Fibroblast of skin of left biceps (primary cell): ENCODE results near the gene RPS6KA2.
A peak's percentile ranks its signal among the peaks of the same experiment; 100 is the strongest.
"Not testable (repeated sequence)": the region's sequence is repeated elsewhere in the genome, so short reads cannot be mapped to it uniquely, and the experiment has no call there.

ENCODE experiments used
- DNase-seq, 2 experiments: peaks; one replicate each; pipeline ENCODE4 v3.0.0-alpha.2; 2013; ENCODE audit warnings: low read depth in 2 of 2

The RPS6KA2 gene

GRCh38 chr6:166397849-166398248 is 229.2 kb downstream of the RPS6KA2 start:
- DNase-seq: no peak

DNA sequence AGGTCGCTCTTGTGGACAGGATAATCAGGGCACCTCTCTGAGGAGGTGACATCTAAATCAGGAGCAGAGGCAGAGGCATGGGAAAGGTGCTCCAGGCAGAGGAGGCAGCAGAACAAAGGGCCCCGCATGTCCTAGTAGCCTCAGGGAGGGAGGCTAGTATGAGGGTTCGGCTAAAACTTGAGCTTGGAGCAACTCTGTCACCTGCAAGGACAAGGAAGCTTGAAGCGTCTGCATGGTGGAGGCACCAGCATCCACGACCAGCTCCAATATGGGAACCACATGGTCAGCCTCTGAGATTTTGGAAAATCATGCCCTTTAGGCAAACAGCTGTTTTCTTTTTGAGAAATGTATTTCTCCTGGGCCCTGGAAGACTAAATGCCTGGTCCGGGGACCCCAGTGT is 231.3 kb downstream of the RPS6KA2 start:
- DNase-seq: no peak

- no peak for DNase-seq
These were observed 231.7 kb downstream of the RPS6KA2 start for GRCh38 chr6:166395351-166395750.

DNA sequence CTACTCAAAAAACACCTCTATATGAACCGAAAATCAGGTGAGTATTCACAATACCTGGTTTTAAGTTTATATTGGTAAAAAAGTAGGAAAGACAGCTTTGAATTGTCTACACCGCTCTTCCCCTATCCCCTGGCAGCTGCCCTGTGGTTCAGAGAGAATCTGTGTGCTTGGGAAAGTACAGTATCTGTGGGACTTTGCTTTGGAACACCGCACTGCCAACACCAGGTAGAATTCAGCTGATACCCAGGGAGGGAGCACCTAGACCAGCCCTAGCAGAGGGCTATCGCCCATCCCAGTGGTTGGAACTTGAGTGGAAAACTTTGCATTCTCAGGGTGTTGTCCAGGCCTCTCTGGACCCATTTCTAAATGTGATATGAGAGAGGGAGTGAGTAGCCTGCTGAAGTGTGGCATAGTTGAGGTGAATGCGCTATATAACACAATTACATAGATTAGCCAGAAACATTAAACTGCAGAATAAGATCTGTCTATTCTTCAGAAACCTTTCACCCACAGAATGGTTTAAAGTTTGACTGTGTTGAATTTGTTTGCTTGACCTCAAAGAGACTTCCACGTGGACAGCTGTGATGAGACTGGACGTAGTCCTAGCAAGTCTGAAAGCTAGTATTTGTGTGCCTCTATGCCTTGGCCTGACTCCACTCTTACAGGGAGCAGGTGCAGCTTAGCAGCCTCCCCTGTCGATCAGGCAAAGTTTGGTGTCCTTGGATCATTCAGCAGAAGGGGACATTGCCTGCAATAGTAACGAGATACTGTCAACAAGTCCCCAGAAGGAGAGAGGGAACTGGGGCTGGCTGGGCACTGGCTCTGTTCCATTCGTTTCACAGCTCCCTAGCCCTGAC is 232.8 kb downstream of the RPS6KA2 start:
- no peak for DNase-seq

GRCh38 chr6:166393535-166393823 is 233.6 kb downstream of the RPS6KA2 start:
- DNase-seq: no peak

- not testable (repeated sequence) for DNase-seq
These were observed 234.1 kb downstream of the RPS6KA2 start for GRCh38 chr6:166392755-166393534.

- no peak for DNase-seq
These were observed 237.9 kb downstream of the RPS6KA2 start for GRCh38 chr6:166389119-166389518.

DNA sequence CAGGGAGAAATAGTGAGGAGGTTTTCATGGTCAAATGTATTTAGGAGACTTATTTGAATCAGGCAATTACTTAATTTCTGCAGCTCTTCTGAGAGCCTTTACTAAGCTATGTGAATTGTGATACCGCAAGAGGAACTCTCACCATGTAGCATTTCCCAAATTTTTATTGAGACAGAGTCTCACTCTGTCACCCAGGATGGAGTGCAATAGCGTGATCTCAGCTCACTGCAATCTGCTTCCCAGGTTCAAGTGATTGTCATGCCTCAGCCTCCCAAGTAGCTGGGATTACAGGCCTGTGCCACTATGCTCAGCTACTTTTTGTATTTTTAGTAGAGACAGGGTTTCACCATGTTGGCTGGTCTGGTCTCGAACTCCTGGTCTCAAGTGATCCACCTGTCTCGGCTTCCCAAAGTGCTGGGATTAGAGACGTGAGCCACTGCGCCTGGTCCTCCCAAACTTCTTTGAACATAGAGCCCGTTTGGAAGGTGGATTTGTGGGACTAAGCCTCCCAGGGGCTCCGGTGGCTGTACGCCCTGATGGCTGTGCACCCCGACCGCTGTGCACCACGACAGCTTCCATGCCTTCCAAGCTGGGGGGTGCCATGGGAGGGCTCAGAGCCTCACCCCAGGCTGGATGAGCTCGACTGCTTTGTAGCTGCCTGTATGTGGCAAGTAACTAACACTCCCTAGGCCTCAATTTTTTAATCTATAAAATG is 238.6 kb downstream of the RPS6KA2 start:
- no peak for DNase-seq

GRCh38 chr6:166387642-166388289 is 239.3 kb downstream of the RPS6KA2 start:
- no peak for DNase-seq

DNA sequence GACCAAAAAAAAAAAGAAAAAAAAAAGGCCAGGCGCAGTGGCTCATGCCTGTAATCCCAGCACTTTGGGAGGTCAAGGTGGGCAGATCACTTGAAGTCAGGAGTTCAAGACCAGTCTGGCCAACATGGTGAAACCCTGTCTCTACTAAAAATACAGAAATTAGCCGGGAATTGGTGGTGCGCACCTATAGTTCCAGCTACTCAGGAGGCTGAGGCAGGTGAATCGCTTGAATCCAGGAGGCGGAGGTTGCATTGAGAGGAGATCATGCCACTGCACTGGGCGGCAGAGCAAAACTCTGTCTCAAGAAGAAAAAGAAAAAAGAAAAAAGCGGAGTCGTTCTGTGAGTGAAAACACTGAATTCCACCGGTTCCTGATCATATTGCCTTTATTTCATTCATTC is 240.0 kb downstream of the RPS6KA2 start:
- DNase-seq: not testable (repeated sequence)

- no peak for DNase-seq
These were observed 240.9 kb downstream of the RPS6KA2 start for GRCh38 chr6:166386111-166386510.

GRCh38 chr6:166383802-166384363 is 243.2 kb downstream of the RPS6KA2 start:
- not testable (repeated sequence) for DNase-seq

DNA sequence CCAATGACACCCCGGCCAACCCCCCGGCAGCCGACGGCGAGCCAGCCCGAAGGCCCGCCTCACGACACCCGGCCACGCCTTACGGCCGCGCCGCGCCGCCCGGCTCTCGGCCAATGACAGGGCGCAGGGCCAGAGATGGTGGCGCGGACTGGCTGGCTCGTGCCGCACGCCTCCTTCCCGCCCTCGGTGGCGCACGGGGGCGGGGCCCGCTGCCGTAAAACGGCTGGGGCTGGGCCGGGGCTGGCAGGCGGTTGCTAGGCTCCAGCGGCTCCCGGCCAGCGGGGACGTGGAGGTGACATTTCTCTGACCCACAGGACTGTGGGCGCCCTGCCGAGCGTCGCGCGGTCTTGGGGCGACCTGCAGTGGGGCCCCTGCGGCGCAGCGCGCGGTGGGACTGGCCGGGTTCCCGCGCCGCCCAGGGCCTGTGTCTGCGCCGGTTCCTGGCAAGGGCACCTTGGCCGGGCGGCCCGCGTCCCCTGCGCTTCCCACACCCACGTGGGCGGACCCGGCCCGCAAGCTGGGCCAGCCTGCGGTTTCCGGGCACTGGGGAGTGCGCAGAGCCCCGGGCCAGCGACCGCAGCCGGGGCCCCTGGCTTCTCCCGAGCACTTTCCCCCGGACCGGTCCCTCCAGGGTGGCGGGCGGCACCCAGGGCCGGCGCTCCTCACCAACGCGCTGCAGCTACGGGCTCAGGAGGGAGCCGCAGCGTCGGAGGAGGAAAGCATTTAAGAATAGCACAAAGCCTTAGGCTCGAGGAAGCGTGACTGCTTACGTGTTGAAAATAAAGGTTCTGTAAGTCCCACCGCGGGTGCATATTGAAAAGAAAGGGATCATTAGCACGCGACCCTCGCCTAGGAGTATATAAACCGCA is 243.9 kb downstream of the RPS6KA2 start, which contains the start of gene MPC1:
Gene MPC1 (minus strand): TSS at position 8 of the 869 bp plus-strand sequence. CDS start 64 bp downstream, outside the sequence.
- DNase-seq: peak; percentile 85 to 89

DNA sequence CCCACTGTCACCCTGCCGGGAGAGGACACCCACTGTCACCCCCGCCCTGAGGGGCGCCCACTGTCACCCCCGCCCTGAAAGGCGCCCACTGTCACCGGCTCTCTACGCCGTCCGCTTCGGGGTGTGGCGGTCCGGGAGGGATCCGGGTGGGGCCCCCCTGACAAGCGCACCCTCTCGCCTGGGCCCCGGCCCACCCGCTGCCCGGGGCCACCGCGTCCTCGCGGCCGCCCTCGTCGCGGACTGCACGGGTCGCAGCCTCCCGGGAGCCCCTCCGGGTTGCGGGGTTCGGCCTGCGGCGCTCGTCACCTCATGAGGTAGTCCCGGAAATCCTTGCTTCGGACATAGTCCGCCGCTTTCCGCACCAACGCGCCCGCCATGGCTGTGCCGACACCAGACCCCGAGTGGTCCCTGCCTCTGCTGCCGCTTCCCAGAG is 244.5 kb downstream of the RPS6KA2 start:
- no peak for DNase-seq

DNA sequence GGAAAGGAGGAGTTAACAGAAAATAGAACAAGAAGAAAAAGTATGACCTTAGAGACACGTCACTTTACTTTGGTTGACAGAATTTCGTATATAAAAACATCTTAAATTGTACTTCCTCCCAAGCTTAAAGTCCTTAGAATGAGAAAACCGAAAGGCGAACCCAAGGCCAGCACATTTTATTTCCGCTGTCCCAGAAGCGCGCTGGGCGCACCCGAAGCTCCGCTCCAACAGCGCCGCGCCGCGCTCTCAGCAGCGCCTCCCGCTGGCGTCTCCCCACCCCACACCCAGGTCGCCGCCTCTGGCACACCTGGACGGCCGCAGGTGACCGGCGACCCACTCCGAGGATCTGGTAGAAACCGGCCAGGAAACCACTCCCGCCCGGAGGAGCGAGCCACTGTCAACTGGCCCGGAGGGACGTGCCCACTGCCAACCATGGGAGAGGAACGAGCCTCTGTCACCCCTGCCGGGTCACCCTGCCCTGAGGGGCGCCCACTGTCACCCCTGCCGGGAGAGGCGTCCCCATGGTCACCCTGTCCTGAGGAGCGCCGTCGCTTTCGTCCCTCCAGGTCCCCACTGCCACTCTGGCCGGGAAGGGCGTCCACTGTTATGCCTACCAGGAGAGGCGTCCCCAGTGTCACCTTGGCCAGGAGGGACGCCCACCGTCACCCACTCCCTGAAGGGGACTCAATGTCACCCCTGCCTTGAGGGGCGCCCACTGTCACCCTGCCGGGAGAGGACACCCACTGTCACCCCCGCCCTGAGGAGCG is 245.1 kb downstream of the RPS6KA2 start:
- no peak for DNase-seq

DNA sequence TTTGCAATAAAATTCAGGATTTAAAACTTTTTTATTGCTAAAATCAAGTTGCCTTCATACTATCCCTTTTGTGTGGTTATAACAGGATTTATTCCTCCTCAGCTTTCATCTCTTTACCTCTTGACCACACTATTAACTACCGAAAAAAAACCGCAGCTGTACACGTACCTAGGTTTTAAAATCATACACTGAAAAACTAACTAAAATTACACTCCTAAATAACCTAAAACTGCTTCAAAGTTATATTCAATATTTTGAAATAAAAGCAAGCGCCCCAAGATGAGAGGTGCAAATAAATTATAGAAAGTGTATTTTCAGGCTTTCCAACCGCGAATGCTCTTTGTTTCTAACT is 245.7 kb downstream of the RPS6KA2 start:
- no peak for DNase-seq

DNA sequence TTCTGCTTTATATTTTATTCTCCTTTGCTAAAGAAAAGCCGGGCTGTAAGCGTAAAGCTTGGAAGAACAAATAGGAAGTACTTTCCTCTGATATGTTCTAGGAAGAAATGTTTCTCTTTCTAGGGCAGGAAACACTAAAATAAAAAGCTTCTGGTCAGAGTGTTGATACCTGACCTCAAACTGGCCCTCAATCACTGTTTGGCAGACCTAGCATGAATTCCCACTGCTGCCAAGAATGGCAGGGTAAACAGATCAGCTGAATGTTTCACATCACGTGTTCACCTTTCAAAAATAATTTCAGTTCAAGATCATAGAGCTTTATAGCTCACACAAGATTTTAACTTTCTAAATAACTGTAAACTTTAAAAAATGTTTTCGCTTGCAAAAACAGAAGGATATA is 247.3 kb downstream of the RPS6KA2 start:
- DNase-seq: no peak

- no peak for DNase-seq
These were observed 247.9 kb downstream of the RPS6KA2 start for GRCh38 chr6:166379103-166379586.

DNA sequence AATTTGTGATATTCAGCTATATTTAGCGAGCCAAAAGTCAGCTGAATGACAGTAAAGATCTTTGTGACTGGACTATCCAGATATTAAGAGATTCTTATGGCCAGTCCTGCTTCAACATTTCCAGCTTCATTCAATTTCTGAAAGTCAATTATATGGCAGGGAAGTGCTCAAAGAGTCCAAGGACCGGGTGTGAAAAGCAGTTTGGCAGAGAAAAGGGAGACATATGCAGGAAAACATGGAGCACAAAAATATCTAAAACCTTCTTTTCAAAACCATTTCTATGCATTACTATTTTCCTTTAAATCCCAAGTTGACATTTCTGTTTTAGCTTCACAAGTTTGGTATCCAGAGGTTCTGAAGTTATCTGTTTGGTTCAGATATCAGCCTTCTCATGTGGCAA is 249.3 kb downstream of the RPS6KA2 start:
- DNase-seq: no peak

GRCh38 chr6:166375013-166375412 is 252.0 kb downstream of the RPS6KA2 start:
- DNase-seq: no peak
